NCI-H2196 treated with DMSO at 0.1 percent for 48 hours (cell line): Measurements from ENCODE around the gene RNF166.
"Not testable (repeated sequence)": the region's sequence is repeated elsewhere in the genome, so short reads cannot be mapped to it uniquely, and the experiment has no call there.

Experiments used
- DNase-seq: peaks from one replicate; lab custom pipeline; 2025; ENCODE audit not compliant: unreplicated experiment; lab: John Stamatoyannopoulos, UW

The RNF166 gene

GRCh38 chr16:88678224-88678979 lies 27.8 kb downstream of the RNF166 start:
- no peak for DNase-seq

GRCh38 chr16:88677721-88678120 lies 28.5 kb downstream of the RNF166 start:
- no peak for DNase-seq

GRCh38 chr16:88676502-88677242 lies 29.5 kb downstream of the RNF166 start:
- no peak for DNase-seq

GRCh38 chr16:88673716-88674379 lies 32.4 kb downstream of the RNF166 start:
- no peak for DNase-seq

- no peak for DNase-seq
Observed at GRCh38 chr16:88672776-88673175, 33.4 kb downstream of the RNF166 start.

- DNase-seq, result no peak
Observed at GRCh38 chr16:88671806-88672205, 34.4 kb downstream of the RNF166 start.

GRCh38 chr16:88669980-88670379 lies 36.2 kb downstream of the RNF166 start:
- no peak for DNase-seq

GRCh38 chr16:88669493-88669892 lies 36.7 kb downstream of the RNF166 start:
- not testable (repeated sequence) for DNase-seq

- no peak for DNase-seq
Observed at GRCh38 chr16:88667461-88667860, 38.7 kb downstream of the RNF166 start.

GRCh38 chr16:88665570-88665969 lies 40.6 kb downstream of the RNF166 start:
- no peak for DNase-seq

GRCh38 chr16:88665148-88665547 lies 41.1 kb downstream of the RNF166 start:
- DNase-seq, result no peak

GRCh38 chr16:88662843-88663606 lies 43.2 kb downstream of the RNF166 start, which contains the start of gene MVD:
Gene MVD, minus strand, starts transcription at chr16:88663091. Its CDS starts 11 bp downstream, at chr16:88663080.
- DNase-seq, result peak; percentile 66

- no peak for DNase-seq
Observed at GRCh38 chr16:88662222-88662842, 43.9 kb downstream of the RNF166 start.

- no peak for DNase-seq
Observed at GRCh38 chr16:88661468-88661867, 44.7 kb downstream of the RNF166 start.

- DNase-seq, result no peak
Observed at GRCh38 chr16:88659160-88659559, 47.0 kb downstream of the RNF166 start.

GRCh38 chr16:88658714-88659113 lies 47.5 kb downstream of the RNF166 start:
- no peak for DNase-seq

- no peak for DNase-seq
Observed at GRCh38 chr16:88657371-88657770, 48.8 kb downstream of the RNF166 start.

- no peak for DNase-seq
Observed at GRCh38 chr16:88656291-88656980, 49.8 kb downstream of the RNF166 start.

- no peak for DNase-seq
Observed at GRCh38 chr16:88655733-88656281, 50.4 kb downstream of the RNF166 start.
